Neural cell (in vitro differentiated cells): ENCODE measurements around the gene MYNN.

ENCODE experiments used
- EP300 ChIP-seq: fragments of 450-650 bp; conservative IDR thresholded peaks from 2 replicates; pipeline ENCODE4 v1.6.1; 2014; ENCODE audit warnings: antibody characterized with exemption, mild to moderate bottlenecking, moderate library complexity; ENCODE audit not compliant: poor library complexity, severe bottlenecking
- EZH2 ChIP-seq: fragments of 200-600, 300-800 bp; shearing (Covaris generic), sonication (generic); IDR thresholded peaks from 2 replicates; pipeline ENCODE4 v1.6.1; 2014; ENCODE audit warnings: antibody characterized with exemption, low read length, borderline replicate concordance, mild to moderate bottlenecking; ENCODE audit not compliant: insufficient read depth, poor library complexity, severe bottlenecking
- MXI1 ChIP-seq: fragments of 450-650 bp; conservative IDR thresholded peaks from 2 replicates; pipeline ENCODE4 v1.6.1; 2014; ENCODE audit warnings: antibody characterized with exemption, mild to moderate bottlenecking; ENCODE audit not compliant: poor library complexity, severe bottlenecking
- POLR2AphosphoS5 ChIP-seq: IDR thresholded peaks from 2 replicates; pipeline ENCODE4 v1.6.1; 2012
- RAD21 ChIP-seq: fragments of 450-650 bp; conservative IDR thresholded peaks from 2 replicates; pipeline ENCODE4 v1.6.1; 2014; ENCODE audit warnings: antibody characterized with exemption, mild to moderate bottlenecking, moderate library complexity
- SMC3 ChIP-seq: fragments of 450-650 bp; conservative IDR thresholded peaks from 2 replicates; pipeline ENCODE4 v1.6.1; 2014; ENCODE audit warnings: antibody characterized with exemption, mild to moderate bottlenecking, moderate library complexity; ENCODE audit not compliant: poor library complexity
- TAF1 ChIP-seq: IDR thresholded peaks from 2 replicates; pipeline ENCODE4 v1.6.1; 2012; ENCODE audit warnings: low read depth
- TF ChIP-seq, protein P1 (sequence below): fragments of 450-650 bp; IDR thresholded peaks from 2 replicates; pipeline ENCODE4 v1.5.1; 2014; ENCODE audit warnings: antibody characterized with exemption, mild to moderate bottlenecking, moderate library complexity; ENCODE audit not compliant: poor library complexity, severe bottlenecking
- TF ChIP-seq, protein P2 (sequence below): IDR thresholded peaks from 2 replicates; pipeline ENCODE4 v1.6.1; 2012; ENCODE audit warnings: borderline replicate concordance

- TF ChIP-seq, protein P1, sequence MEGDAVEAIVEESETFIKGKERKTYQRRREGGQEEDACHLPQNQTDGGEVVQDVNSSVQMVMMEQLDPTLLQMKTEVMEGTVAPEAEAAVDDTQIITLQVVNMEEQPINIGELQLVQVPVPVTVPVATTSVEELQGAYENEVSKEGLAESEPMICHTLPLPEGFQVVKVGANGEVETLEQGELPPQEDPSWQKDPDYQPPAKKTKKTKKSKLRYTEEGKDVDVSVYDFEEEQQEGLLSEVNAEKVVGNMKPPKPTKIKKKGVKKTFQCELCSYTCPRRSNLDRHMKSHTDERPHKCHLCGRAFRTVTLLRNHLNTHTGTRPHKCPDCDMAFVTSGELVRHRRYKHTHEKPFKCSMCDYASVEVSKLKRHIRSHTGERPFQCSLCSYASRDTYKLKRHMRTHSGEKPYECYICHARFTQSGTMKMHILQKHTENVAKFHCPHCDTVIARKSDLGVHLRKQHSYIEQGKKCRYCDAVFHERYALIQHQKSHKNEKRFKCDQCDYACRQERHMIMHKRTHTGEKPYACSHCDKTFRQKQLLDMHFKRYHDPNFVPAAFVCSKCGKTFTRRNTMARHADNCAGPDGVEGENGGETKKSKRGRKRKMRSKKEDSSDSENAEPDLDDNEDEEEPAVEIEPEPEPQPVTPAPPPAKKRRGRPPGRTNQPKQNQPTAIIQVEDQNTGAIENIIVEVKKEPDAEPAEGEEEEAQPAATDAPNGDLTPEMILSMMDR: no peak
- TF ChIP-seq EZH2 (no peak), EP300 (no peak), SMC3 (no peak), POLR2AphosphoS5 (no peak), TAF1 (no peak), RAD21 (no peak), MXI1 (no peak)
- TF ChIP-seq, protein P2, sequence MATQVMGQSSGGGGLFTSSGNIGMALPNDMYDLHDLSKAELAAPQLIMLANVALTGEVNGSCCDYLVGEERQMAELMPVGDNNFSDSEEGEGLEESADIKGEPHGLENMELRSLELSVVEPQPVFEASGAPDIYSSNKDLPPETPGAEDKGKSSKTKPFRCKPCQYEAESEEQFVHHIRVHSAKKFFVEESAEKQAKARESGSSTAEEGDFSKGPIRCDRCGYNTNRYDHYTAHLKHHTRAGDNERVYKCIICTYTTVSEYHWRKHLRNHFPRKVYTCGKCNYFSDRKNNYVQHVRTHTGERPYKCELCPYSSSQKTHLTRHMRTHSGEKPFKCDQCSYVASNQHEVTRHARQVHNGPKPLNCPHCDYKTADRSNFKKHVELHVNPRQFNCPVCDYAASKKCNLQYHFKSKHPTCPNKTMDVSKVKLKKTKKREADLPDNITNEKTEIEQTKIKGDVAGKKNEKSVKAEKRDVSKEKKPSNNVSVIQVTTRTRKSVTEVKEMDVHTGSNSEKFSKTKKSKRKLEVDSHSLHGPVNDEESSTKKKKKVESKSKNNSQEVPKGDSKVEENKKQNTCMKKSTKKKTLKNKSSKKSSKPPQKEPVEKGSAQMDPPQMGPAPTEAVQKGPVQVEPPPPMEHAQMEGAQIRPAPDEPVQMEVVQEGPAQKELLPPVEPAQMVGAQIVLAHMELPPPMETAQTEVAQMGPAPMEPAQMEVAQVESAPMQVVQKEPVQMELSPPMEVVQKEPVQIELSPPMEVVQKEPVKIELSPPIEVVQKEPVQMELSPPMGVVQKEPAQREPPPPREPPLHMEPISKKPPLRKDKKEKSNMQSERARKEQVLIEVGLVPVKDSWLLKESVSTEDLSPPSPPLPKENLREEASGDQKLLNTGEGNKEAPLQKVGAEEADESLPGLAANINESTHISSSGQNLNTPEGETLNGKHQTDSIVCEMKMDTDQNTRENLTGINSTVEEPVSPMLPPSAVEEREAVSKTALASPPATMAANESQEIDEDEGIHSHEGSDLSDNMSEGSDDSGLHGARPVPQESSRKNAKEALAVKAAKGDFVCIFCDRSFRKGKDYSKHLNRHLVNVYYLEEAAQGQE: no peak
These were observed 8.8 kb upstream of the MYNN start for GRCh38 chr3:169764312-169764881.
